ENCODE data around the gene SMPDL3B.

Gene SMPDL3B

GRCh38 chr1:27940870-27941560 lies 6.2 kb downstream of the SMPDL3B start:
- DNase-seq (ENCODE audit: low read depth in 2 of 2) = no peak

GRCh38 chr1:27941671-27942540 lies 7.1 kb downstream of the SMPDL3B start:
- no peak for DNase-seq (ENCODE audit: low read depth in 2 of 2)

GRCh38 chr1:27945020-27945419 lies 10.2 kb downstream of the SMPDL3B start:
- no peak for DNase-seq (ENCODE audit: low read depth in 2 of 2)

- DNase-seq (ENCODE audit: low read depth in 2 of 2) = no peak
These were observed 14.2 kb downstream of the SMPDL3B start for GRCh38 chr1:27949027-27949426.

GRCh38 chr1:27951396-27951795 lies 16.6 kb downstream of the SMPDL3B start:
- no peak for DNase-seq (ENCODE audit: low read depth in 2 of 2)

GRCh38 chr1:27952147-27952546 lies 17.3 kb downstream of the SMPDL3B start:
- no peak for DNase-seq (ENCODE audit: low read depth in 2 of 2)

- no peak for DNase-seq (ENCODE audit: low read depth in 2 of 2)
These were observed 19.4 kb downstream of the SMPDL3B start for GRCh38 chr1:27954186-27954585.

GRCh38 chr1:27955076-27955475 lies 20.3 kb downstream of the SMPDL3B start:
- DNase-seq (ENCODE audit: low read depth in 2 of 2) = no peak

GRCh38 chr1:27956761-27957160 lies 22.0 kb downstream of the SMPDL3B start:
- DNase-seq (ENCODE audit: low read depth in 2 of 2) = no peak

- no peak for DNase-seq (ENCODE audit: low read depth in 2 of 2)
These were observed 22.9 kb downstream of the SMPDL3B start for GRCh38 chr1:27957655-27958054.

- no peak for DNase-seq (ENCODE audit: low read depth in 2 of 2)
These were observed 23.7 kb downstream of the SMPDL3B start for GRCh38 chr1:27958513-27958912.

GRCh38 chr1:27959792-27960603 lies 25.2 kb downstream of the SMPDL3B start, which contains the start of gene XKR8:
XKR8 (plus strand) TSS chr1:27959973; CDS start chr1:27960070, 97 bp downstream.
- DNase-seq (ENCODE audit: low read depth in 2 of 2) = peak; percentile 42 to 43

GRCh38 chr1:27960762-27961645 lies 26.2 kb downstream of the SMPDL3B start:
- DNase-seq (ENCODE audit: low read depth in 2 of 2) = no peak

GRCh38 chr1:27961646-27962221 lies 26.9 kb downstream of the SMPDL3B start:
- no peak for DNase-seq (ENCODE audit: low read depth in 2 of 2)

GRCh38 chr1:27963393-27963792 lies 28.6 kb downstream of the SMPDL3B start:
- DNase-seq (ENCODE audit: low read depth in 2 of 2) = no peak

GRCh38 chr1:27966402-27967105 lies 31.8 kb downstream of the SMPDL3B start:
- DNase-seq (ENCODE audit: low read depth in 2 of 2) = no peak

- no peak for DNase-seq (ENCODE audit: low read depth in 2 of 2)
These were observed 32.5 kb downstream of the SMPDL3B start for GRCh38 chr1:27967106-27967883.

GRCh38 chr1:27967884-27968466 lies 33.2 kb downstream of the SMPDL3B start:
- DNase-seq (ENCODE audit: low read depth in 2 of 2) = no peak

GRCh38 chr1:27968692-27969091 lies 33.9 kb downstream of the SMPDL3B start:
- peak; percentile 41 to 42 for DNase-seq (ENCODE audit: low read depth in 2 of 2)

Data from fibroblast of skin of left quadriceps (primary cell).